Gastroesophageal sphincter (tissue), 3 donors: ENCODE results near the gene HOXA10.

Experiments
- CTCF ChIP-seq, 4 experiments: fragments of 200-600 bp in 2 of 4; fragments of 450-650 bp in 2 of 4; sonication (generic) in 1 of 4; IDR thresholded peaks; one replicate each; pipeline ENCODE4 v1.5.1; 2017 to 2019; ENCODE audit warnings: antibody characterized with exemption in 4 of 4, mild to moderate bottlenecking in 2 of 4, moderate library complexity in 2 of 4
- EP300 ChIP-seq: sonication (generic); formaldehyde crosslinking; IDR thresholded peaks from one replicate; pipeline ENCODE4 v1.6.1; 2017; ENCODE audit warnings: antibody characterized with exemption, mild to moderate bottlenecking
- POLR2A ChIP-seq, 2 donors: fragments of 450-650 bp; IDR thresholded peaks; one replicate each; pipeline ENCODE4 v1.6.1; 2017; ENCODE audit warnings: antibody characterized with exemption in 2 of 2, mild to moderate bottlenecking in 2 of 2, moderate library complexity in 1 of 2
- POLR2AphosphoS5 ChIP-seq: sonication (generic); formaldehyde crosslinking; IDR thresholded peaks from one replicate; pipeline ENCODE4 v1.6.1; 2017; ENCODE audit warnings: antibody characterized with exemption

- TF ChIP-seq CTCF (IDR thresholded peaks at IDR 0.05), result no peak
- TF ChIP-seq POLR2A (IDR thresholded peaks at IDR 0.05), result no peak
- TF ChIP-seq EP300, result no peak
- TF ChIP-seq POLR2AphosphoS5, result no peak
Observed at GRCh38 chr7:27181795-27182275, 7.7 kb upstream of the HOXA10 start.
